Measurements from ENCODE around the gene SLC9A9. TPM values are rescaled to one million over a fixed set of nuclear protein-coding genes. Genes with fewer than 3 reads are reported as not detected.

Gene SLC9A9
- total and polyA plus RNA-seq, 10 of the 15 experiments (the other 5 are each of a cell fraction or from before 2014, with no cell fraction given): 3.5 to 14.2 (median 9.3) TPM

GRCh38 chr3:143674100-143674968 lies 173.9 kb downstream of the SLC9A9 start (continued):
- TF ChIP-seq PBX3 (IDR thresholded peaks at IDR 0.05; ENCODE audit: insufficient replicate concordance, low read depth, low read length) (no peak), ZNF24 (IDR thresholded peaks at IDR 0.05) (0 out of 2 replicates have a peak, but pooled peaks have one; percentile 16), PRDM15 (CRISPR knock-in tag; IDR thresholded peaks at IDR 0.05) (no peak), SMC3 (IDR thresholded peaks at IDR 0.05; ENCODE audit: borderline replicate concordance, low read length) (peak; percentile 90), RAD21 (IDR thresholded peaks at IDR 0.05; ENCODE audit: insufficient read depth, low read depth, low read length) (peak; percentile 100), CREB1 (IDR thresholded peaks at IDR 0.05; ENCODE audit: low read depth) (no peak), POU2F2 (IDR thresholded peaks at IDR 0.05; ENCODE audit: borderline replicate concordance, low read depth, low read length) (peak; percentile 50; the same call in 1 of the 3 replicates), MAX (IDR thresholded peaks at IDR 0.05; ENCODE audit: low read depth, low read length) (no peak), BHLHE40 (IDR thresholded peaks at IDR 0.05; ENCODE audit: borderline replicate concordance in 1 of 2, low read depth in 2 of 2, low read length in 1 of 2) (peak; percentile 37 to 57; a peak in 2 of 4 replicates), RUNX3 (IDR thresholded peaks at IDR 0.05; ENCODE audit: low read length) (0 out of 2 replicates have a peak, but pooled peaks have one; percentile 8), IKZF1 (conservative IDR thresholded peaks at IDR 0.05) (0 out of 2 replicates have a peak, but pooled peaks have one; percentile 37), RCOR1 (conservative IDR thresholded peaks at IDR 0.05; ENCODE audit: low read depth, low read length) (no peak), CHD4 (IDR thresholded peaks at IDR 0.05) (no peak), ASH2L (IDR thresholded peaks at IDR 0.05; ENCODE audit: borderline replicate concordance, low read depth) (0 out of 2 replicates have a peak, but pooled peaks have one; percentile 54), NFIC (IDR thresholded peaks at IDR 0.05; ENCODE audit: low read depth, low read length) (peak; percentile 49), ZSCAN29 (IDR thresholded peaks at IDR 0.05) (peak; percentile 63; the same call in 1 of the 2 replicates), SPI1 (IDR thresholded peaks at IDR 0.05; ENCODE audit: borderline replicate concordance, insufficient read depth, low read depth, low read length) (peak; percentile 76; the same call in 1 of the 2 replicates), ZNF207 (IDR thresholded peaks at IDR 0.05; ENCODE audit: borderline replicate concordance) (0 out of 2 replicates have a peak, but pooled peaks have one; percentile 23), IRF4 (IDR thresholded peaks at IDR 0.05; ENCODE audit: low read depth, low read length) (peak; percentile 69), IKZF2 (IDR thresholded peaks at IDR 0.05) (peak; percentile 59 to 63; a peak in 3 of 4 replicates), SMARCA5 (IDR thresholded peaks at IDR 0.05) (peak; percentile 88; the same call in 1 of the 2 replicates)
